Activated gamma-delta T cell treated with Interleukin-2 at 50 U/mL for 16 hours (primary cell): Measurements from ENCODE around the gene GPBP1L1.
"Not testable (repeated sequence)": the region's sequence is repeated elsewhere in the genome, so short reads cannot be mapped to it uniquely, and the experiment has no call there.

Experiments
- DNase-seq: peaks from one replicate; pipeline ENCODE4 v3.0.0-alpha.2; 2020

Gene GPBP1L1

GRCh38 chr1:45630429-45630828, 55.9 kb downstream of the GPBP1L1 start:
- DNase-seq = no peak

GRCh38 chr1:45629035-45629434, 57.3 kb downstream of the GPBP1L1 start:
- no peak for DNase-seq

DNA sequence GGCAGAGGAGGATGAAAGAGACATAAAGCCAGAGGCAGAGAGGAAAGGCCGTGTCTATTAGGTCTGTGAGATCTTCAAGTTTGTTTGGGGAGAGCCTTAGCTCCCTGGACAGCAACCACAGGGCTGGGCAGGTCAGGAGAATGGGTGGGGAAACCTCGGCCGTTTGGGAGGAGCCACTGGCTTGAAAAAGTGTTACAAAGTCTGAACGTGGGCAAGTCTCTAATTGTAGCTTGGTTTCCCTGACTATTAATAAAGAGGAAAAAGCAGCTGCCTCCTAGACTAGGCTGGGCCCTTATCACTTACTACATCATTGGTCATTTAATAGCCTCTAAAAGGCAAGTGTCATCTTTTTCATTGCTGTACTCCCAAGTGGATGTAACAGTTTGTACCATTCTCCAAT, 62.4 kb downstream of the GPBP1L1 start, which contains the start of gene CCDC17:
CCDC17 (minus strand) TSS at position 83 of the 400 bp plus-strand sequence. CDS start 145 bp downstream, outside the sequence.
- DNase-seq = no peak

DNA sequence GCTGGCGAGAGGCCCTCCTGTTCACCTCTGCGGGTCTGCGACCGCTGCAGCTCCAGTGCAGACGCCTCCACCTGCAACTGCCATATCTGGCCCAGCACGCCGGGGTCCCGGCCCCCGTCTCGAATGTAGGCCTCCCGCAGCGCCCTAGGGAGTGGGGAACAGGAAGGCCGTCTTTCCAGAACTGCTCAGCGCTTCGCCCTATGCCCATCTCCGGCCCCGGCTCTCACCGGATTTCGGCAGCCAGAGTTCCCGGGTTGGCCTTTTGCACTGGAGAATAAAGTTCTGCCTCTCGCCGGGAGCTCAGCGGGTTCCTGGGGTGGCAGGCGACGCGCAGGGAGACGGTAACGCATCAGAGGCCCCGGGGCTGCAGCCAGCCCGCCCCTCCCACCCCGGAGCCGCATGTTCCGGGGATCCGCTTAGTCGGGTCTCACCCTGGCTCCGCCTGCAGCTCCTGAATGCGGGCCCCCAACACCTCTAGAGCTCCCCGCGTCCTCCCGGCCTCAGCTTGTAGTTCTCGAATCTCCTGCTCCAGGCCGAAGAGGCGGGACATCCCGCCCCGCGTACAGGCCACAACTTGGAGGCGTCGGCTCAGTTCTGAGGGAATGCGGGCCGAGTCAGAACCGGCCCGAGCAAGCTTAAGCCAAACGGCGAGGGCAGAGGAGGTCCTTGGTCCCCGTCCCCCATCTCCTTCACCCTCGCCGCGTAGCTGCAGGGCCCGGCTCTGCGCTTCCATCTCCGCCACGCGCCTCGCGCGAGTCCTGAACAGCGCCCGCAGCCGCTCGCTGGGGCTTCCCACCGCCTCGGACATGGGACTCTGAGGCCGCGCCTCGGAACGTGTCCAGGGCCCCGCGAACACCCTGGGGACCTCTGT, 63.6 kb downstream of the GPBP1L1 start:
- DNase-seq = no peak

- no peak for DNase-seq
These were observed 64.3 kb downstream of the GPBP1L1 start for GRCh38 chr1:45621895-45622523.

GRCh38 chr1:45621501-45621836, 64.9 kb downstream of the GPBP1L1 start:
- no peak for DNase-seq

DNA sequence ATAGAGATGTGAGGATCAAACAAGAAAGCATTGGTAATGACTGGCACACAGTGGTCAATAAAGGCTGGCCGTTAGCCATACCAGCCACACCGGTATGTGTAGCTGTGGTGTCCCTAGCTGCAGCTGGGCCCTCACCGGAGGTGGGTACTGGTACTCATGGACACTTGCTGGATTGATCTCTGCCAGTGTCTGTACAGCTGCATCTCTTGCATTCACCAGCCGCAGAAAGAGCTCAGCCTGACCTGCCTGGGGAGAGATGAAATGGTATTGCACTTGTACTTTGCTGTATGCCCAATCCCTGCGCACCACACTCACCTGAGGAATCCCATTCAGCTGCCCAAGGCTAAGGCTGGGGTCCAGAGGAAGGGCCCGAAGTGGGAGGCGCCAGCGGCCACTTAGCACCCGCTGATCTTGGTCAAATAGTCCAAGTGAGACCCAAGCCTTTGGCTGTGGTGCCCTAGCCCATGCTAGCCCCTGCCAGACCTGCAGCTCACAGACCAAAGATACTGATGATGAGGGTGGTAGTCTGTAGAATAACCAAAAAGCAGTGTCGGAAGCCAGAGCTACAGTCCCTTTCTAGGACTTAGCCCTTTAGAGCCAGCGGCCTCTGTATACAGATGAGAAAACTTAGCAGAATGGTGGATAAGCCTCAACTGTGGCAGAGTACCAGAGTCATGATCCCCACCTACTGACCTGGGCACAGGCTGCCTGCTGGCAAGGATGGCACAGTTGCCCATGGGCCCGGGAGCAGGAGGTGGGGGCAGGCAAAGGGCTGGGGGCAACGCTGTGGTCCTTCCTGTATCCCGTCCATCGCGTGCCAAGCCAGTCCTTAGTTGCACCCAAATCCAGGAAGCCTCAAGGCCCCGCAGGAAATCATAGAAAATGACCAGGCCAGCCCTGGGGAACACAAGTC, 65.5 kb downstream of the GPBP1L1 start:
- DNase-seq = no peak

GRCh38 chr1:45619149-45619921, 67.0 kb downstream of the GPBP1L1 start:
- DNase-seq = no peak

GRCh38 chr1:45617618-45618017, 68.7 kb downstream of the GPBP1L1 start:
- no peak for DNase-seq

DNA sequence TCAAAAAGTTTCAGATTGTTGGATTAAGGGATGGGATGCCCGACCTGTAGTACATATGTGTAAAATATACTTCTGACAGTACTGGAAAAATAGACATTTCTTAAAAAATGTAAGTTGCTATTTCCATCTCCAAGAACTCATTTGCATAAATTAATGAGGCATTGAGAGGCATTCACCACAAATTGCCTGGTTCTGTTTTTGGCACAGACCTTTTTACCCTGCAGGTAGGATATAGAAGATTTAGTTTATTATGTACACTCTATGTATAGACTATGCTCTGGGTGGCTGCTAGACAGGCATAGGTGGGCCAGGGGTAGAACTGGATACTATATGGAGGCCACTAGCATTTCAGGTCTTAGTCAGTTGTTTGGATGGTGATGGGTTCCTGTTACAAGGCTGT, 70.4 kb downstream of the GPBP1L1 start:
- DNase-seq = no peak

- DNase-seq = no peak
These were observed 73.3 kb downstream of the GPBP1L1 start for GRCh38 chr1:45612941-45613579.

- DNase-seq = no peak
These were observed 75.6 kb downstream of the GPBP1L1 start for GRCh38 chr1:45610589-45611226.

DNA sequence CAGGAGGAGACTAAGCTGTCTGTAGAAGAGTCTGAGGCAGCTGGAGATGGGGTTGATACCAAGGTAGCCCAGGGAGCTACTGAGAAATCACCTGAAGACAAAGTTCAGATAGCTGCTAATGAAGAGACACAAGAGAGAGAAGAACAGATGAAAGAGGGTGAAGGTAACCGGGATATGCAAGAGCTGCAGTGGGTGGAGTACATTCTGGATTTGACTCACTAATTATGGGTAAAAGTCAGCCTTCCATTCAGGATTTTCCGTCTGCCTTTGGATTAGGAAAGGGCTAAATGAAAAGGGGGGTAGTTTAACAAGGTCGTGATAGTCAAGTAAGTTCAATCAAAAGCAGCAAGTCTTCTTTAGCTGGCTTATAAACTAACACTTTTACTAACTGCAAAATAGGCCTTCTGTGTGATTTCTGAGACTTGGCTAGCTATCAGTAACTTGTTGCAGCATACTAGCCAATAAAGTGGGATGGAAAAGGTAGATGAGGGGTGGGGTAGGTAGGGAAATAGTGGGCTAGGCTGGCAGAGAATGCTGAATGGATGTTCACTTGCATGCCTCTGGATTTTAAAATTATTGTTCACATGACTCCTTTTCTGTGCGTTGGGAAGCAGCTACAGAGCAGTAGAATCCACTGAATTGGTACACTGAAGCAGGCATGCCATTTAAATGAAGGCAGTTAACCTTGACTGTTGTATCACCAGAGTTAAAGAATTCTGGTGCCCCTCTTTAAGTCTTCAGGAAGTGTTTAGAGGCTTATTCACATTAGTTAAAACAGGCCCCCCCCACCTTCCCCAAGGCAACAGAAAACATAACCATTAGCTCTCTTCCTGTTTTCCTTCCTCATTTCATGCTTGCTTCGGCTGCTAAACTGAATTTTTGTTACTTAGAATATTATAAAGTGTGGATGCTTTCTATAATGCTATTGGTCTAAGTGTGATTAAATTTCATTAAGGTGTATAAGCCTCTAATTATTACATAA, 77.9 kb downstream of the GPBP1L1 start:
- DNase-seq = no peak

DNA sequence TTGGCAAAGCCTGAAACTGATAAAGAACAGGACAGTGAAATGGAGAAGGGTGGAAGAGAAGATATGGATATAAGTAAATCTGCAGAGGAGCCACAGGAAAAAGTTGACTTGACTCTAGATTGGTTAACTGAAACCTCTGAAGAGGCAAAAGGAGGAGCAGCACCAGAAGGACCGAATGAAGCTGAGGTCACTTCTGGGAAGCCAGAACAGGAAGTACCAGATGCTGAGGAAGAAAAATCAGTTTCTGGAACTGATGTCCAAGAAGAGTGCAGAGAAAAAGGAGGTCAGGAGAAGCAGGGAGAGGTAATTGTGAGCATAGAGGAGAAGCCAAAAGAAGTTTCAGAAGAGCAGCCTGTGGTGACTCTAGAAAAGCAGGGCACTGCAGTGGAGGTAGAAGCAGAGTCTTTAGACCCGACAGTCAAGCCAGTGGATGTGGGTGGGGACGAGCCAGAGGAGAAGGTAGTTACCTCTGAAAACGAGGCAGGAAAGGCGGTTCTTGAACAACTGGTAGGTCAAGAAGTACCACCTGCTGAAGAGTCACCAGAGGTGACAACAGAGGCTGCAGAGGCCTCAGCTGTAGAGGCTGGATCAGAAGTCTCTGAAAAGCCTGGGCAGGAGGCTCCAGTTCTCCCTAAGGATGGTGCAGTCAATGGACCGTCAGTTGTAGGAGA, 78.8 kb downstream of the GPBP1L1 start:
- DNase-seq = no peak

DNA sequence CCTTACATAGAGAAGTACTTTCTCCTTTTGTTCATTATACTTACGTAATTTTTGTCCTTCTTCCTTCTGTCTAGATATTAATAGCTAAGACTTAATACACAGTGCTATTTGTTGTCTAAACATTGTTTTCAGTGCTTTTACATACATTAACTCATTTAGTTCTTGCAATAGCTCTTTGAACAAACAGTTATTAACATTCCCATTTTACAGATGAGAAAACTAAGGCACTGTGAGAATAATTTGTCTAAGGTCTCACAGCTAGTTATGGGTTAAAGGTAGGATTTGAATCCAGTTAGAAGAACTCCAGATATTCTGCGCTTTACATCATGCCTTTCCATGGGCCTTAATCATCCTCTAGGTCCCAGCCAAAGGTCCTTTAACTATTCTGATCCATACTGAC, 82.1 kb downstream of the GPBP1L1 start:
- no peak for DNase-seq

DNA sequence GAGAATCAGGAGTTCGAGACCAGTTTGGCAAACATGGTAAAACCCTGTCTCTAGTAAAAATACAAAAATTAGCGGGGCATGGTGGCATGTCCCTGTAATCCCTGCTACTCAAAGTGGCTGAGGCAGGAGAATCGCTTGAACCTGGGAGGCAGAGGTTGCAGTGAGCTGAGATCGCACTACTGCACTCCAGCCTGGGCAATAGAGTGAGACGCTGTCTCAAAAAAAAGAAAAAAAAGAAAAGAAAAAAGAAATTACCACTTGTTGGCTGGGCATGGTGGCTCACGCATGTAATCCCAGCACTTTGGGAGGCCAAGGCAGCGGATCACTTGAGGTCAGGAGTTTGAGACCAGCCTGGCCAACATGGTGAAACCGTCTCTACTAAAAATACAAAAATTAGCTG, 89.6 kb downstream of the GPBP1L1 start:
- not testable (repeated sequence) for DNase-seq

GRCh38 chr1:45594412-45594811, 91.9 kb downstream of the GPBP1L1 start:
- DNase-seq = no peak

GRCh38 chr1:45589861-45590260, 96.5 kb downstream of the GPBP1L1 start:
- no peak for DNase-seq

DNA sequence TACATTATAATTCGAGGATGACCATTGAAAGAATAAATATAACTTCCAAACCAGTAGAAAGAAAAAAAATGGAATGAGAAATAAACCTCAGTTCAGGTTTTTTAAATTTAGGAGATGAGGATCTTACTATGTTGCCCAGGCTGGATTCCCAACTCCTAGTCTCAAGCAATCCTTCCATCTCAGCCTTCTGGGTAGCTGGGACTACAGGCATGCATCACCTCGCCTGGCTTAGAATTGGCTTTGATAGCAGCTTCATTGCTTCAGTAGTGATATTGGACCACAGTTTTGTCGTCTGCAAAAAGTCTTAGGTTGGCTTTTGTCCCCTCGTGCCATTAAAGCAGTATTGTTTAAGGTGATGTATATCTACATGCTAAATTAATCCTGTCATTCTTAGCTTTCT, 99.6 kb downstream of the GPBP1L1 start:
- DNase-seq = no peak
